Measurements from ENCODE around the gene LRRC7. TPM values are rescaled to one million over a fixed set of nuclear protein-coding genes. Genes with fewer than 3 reads are reported as not detected.

LRRC7 gene
- total RNA-seq, 1 donor from 2014 or later: not detected

GRCh38 chr1:70092526-70092925 is 524.8 kb downstream of the LRRC7 start:
- H3K4me3 Mint-ChIP-seq (ENCODE audit: low read depth): no peak overlapping the region
- H3K27me3 Mint-ChIP-seq (ENCODE audit: low read depth): peaks cover 4% of the 10 kb centered on the region
- H3K9me3 Mint-ChIP-seq: no peaks in the 10 kb centered on the region
- H3K4me1 Mint-ChIP-seq (ENCODE audit: low read depth): no peaks in the 10 kb centered on the region
- intact Hi-C loops (cut with micrococcal nuclease): no loop called here
- H3K27ac Mint-ChIP-seq: no peak overlapping the region
- DNase-seq (ENCODE audit: low spot score): no peak
- H3K36me3 Mint-ChIP-seq (ENCODE audit: low read depth): no peaks in the 10 kb centered on the region

GRCh38 chr1:70093250-70093975 is 525.7 kb downstream of the LRRC7 start:
- Mint-ChIP-seq H3K27me3 (ENCODE audit: low read depth) (peaks cover 4% of the 10 kb centered on the region), H3K4me1 (ENCODE audit: low read depth) (no peaks in the 10 kb centered on the region), H3K27ac (no peak overlapping the region), H3K9me3 (no peaks in the 10 kb centered on the region), H3K36me3 (ENCODE audit: low read depth) (no peaks in the 10 kb centered on the region), H3K4me3 (ENCODE audit: low read depth) (no peak overlapping the region)
- no peak for DNase-seq (ENCODE audit: low spot score)
- intact Hi-C loops (cut with micrococcal nuclease): no loop called here

- no peaks in the 10 kb centered on the region for H3K36me3 Mint-ChIP-seq (ENCODE audit: low read depth)
Observed at GRCh38 chr1:70101231-70101630, 533.5 kb downstream of the LRRC7 start.

GRCh38 chr1:70101774-70102173 is 534.1 kb downstream of the LRRC7 start:
- intact Hi-C loops (cut with micrococcal nuclease): no loop called here
- no peak overlapping the region for H3K27ac Mint-ChIP-seq
- DNase-seq (ENCODE audit: low spot score): no peak
- no peaks in the 10 kb centered on the region for H3K4me1 Mint-ChIP-seq (ENCODE audit: low read depth)
- H3K36me3 Mint-ChIP-seq (ENCODE audit: low read depth): no peaks in the 10 kb centered on the region
- no peaks in the 10 kb centered on the region for H3K27me3 Mint-ChIP-seq (ENCODE audit: low read depth)
- H3K4me3 Mint-ChIP-seq (ENCODE audit: low read depth): no peak overlapping the region
- no peaks in the 10 kb centered on the region for H3K9me3 Mint-ChIP-seq

More at GRCh38 chr1:70101231-70101630, 533.5 kb downstream of the LRRC7 start:
- Mint-ChIP-seq H3K4me1 (ENCODE audit: low read depth) (no peaks in the 10 kb centered on the region), H3K27ac (no peak overlapping the region), H3K4me3 (ENCODE audit: low read depth) (no peak overlapping the region), H3K27me3 (ENCODE audit: low read depth) (no peaks in the 10 kb centered on the region), H3K9me3 (no peaks in the 10 kb centered on the region)
- intact Hi-C loops (cut with micrococcal nuclease): no loop called here
- no peak for DNase-seq (ENCODE audit: low spot score)

- H3K9me3 Mint-ChIP-seq: no peaks in the 10 kb centered on the region
- H3K36me3 Mint-ChIP-seq (ENCODE audit: low read depth): no peaks in the 10 kb centered on the region
- H3K4me3 Mint-ChIP-seq (ENCODE audit: low read depth): no peak overlapping the region
- intact Hi-C loops (cut with micrococcal nuclease): no loop called here
- H3K27ac Mint-ChIP-seq: no peak overlapping the region
- DNase-seq (ENCODE audit: low spot score): no peak
- H3K4me1 Mint-ChIP-seq (ENCODE audit: low read depth): no peaks in the 10 kb centered on the region
- no peaks in the 10 kb centered on the region for H3K27me3 Mint-ChIP-seq (ENCODE audit: low read depth)
Observed at GRCh38 chr1:70103770-70104169, 536.0 kb downstream of the LRRC7 start.

- H3K27me3 Mint-ChIP-seq (ENCODE audit: low read depth): peaks cover 4% of the 10 kb centered on the region
- H3K4me1 Mint-ChIP-seq (ENCODE audit: low read depth): no peaks in the 10 kb centered on the region
Observed at GRCh38 chr1:70109241-70109640, 541.5 kb downstream of the LRRC7 start.

GRCh38 chr1:70112838-70113237 is 545.1 kb downstream of the LRRC7 start:
- no peak for DNase-seq (ENCODE audit: low spot score)
- no peaks in the 10 kb centered on the region for H3K36me3 Mint-ChIP-seq (ENCODE audit: low read depth)
- H3K27me3 Mint-ChIP-seq (ENCODE audit: low read depth): peaks cover 8% of the 10 kb centered on the region
- intact Hi-C loops (cut with micrococcal nuclease): no loop called here
- no peak overlapping the region for H3K27ac Mint-ChIP-seq
- no peak overlapping the region for H3K4me3 Mint-ChIP-seq (ENCODE audit: low read depth)
- no peaks in the 10 kb centered on the region for H3K9me3 Mint-ChIP-seq
- H3K4me1 Mint-ChIP-seq (ENCODE audit: low read depth): no peaks in the 10 kb centered on the region

More at GRCh38 chr1:70109241-70109640, 541.5 kb downstream of the LRRC7 start:
- intact Hi-C loops (cut with micrococcal nuclease): no loop called here
- H3K36me3 Mint-ChIP-seq (ENCODE audit: low read depth): no peaks in the 10 kb centered on the region
- no peak for DNase-seq (ENCODE audit: low spot score)
- no peaks in the 10 kb centered on the region for H3K9me3 Mint-ChIP-seq
- no peak overlapping the region for H3K27ac Mint-ChIP-seq
- no peak overlapping the region for H3K4me3 Mint-ChIP-seq (ENCODE audit: low read depth)

- H3K4me1 Mint-ChIP-seq (ENCODE audit: low read depth): no peaks in the 10 kb centered on the region
- no peak overlapping the region for H3K27ac Mint-ChIP-seq
- DNase-seq (ENCODE audit: low spot score): no peak
- no peak overlapping the region for H3K4me3 Mint-ChIP-seq (ENCODE audit: low read depth)
- peaks cover 16% of the 10 kb centered on the region for H3K27me3 Mint-ChIP-seq (ENCODE audit: low read depth)
- no peaks in the 10 kb centered on the region for H3K36me3 Mint-ChIP-seq (ENCODE audit: low read depth)
- intact Hi-C loops (cut with micrococcal nuclease): no loop called here
- H3K9me3 Mint-ChIP-seq: no peaks in the 10 kb centered on the region
Observed at GRCh38 chr1:70115315-70115714, 547.6 kb downstream of the LRRC7 start.

- H3K9me3 Mint-ChIP-seq: no peaks in the 10 kb centered on the region
- H3K27me3 Mint-ChIP-seq (ENCODE audit: low read depth): peaks cover 16% of the 10 kb centered on the region
- no peaks in the 10 kb centered on the region for H3K4me1 Mint-ChIP-seq (ENCODE audit: low read depth)
- H3K36me3 Mint-ChIP-seq (ENCODE audit: low read depth): no peaks in the 10 kb centered on the region
- H3K4me3 Mint-ChIP-seq (ENCODE audit: low read depth): no peak overlapping the region
- no peak overlapping the region for H3K27ac Mint-ChIP-seq
- intact Hi-C loops (cut with micrococcal nuclease): no loop called here
- DNase-seq (ENCODE audit: low spot score): no peak
Observed at GRCh38 chr1:70117046-70117445, 549.3 kb downstream of the LRRC7 start.

GRCh38 chr1:70134148-70134547 is 566.4 kb downstream of the LRRC7 start:
- H3K36me3 Mint-ChIP-seq (ENCODE audit: low read depth): no peaks in the 10 kb centered on the region
- DNase-seq (ENCODE audit: low spot score): no peak
- no peak overlapping the region for H3K27ac Mint-ChIP-seq
- no peaks in the 10 kb centered on the region for H3K4me1 Mint-ChIP-seq (ENCODE audit: low read depth)
- peaks cover 21% of the 10 kb centered on the region for H3K27me3 Mint-ChIP-seq (ENCODE audit: low read depth)
- no peaks in the 10 kb centered on the region for H3K9me3 Mint-ChIP-seq
- intact Hi-C loops (cut with micrococcal nuclease): loop anchor here (5.0 to 10.0 kb wide), 2 partner anchors 88 to 221 kb away; partner anchors contain the start of genes ANKRD13C and SRSF11
- no peak overlapping the region for H3K4me3 Mint-ChIP-seq (ENCODE audit: low read depth)

GRCh38 chr1:70140343-70140742 is 572.6 kb downstream of the LRRC7 start:
- Mint-ChIP-seq H3K4me1 (ENCODE audit: low read depth) (no peaks in the 10 kb centered on the region), H3K27me3 (ENCODE audit: low read depth) (peaks cover 10% of the 10 kb centered on the region), H3K36me3 (ENCODE audit: low read depth) (no peaks in the 10 kb centered on the region), H3K9me3 (no peaks in the 10 kb centered on the region), H3K27ac (no peak overlapping the region), H3K4me3 (ENCODE audit: low read depth) (no peak overlapping the region)
- intact Hi-C loops (cut with micrococcal nuclease): no loop called here
- DNase-seq (ENCODE audit: low spot score): no peak

- no peaks in the 10 kb centered on the region for H3K36me3 Mint-ChIP-seq (ENCODE audit: low read depth)
- H3K4me1 Mint-ChIP-seq (ENCODE audit: low read depth): no peaks in the 10 kb centered on the region
- no peak for DNase-seq (ENCODE audit: low spot score)
- intact Hi-C loops (cut with micrococcal nuclease): no loop called here
- no peaks in the 10 kb centered on the region for H3K9me3 Mint-ChIP-seq
- no peak overlapping the region for H3K27ac Mint-ChIP-seq
- peaks cover 4% of the 10 kb centered on the region for H3K27me3 Mint-ChIP-seq (ENCODE audit: low read depth)
- H3K4me3 Mint-ChIP-seq (ENCODE audit: low read depth): no peak overlapping the region
Observed at GRCh38 chr1:70140894-70141293, 573.2 kb downstream of the LRRC7 start.

- Mint-ChIP-seq H3K27ac (no peak overlapping the region), H3K36me3 (ENCODE audit: low read depth) (no peaks in the 10 kb centered on the region), H3K4me3 (ENCODE audit: low read depth) (no peak overlapping the region), H3K9me3 (no peaks in the 10 kb centered on the region), H3K4me1 (ENCODE audit: low read depth) (no peaks in the 10 kb centered on the region), H3K27me3 (ENCODE audit: low read depth) (peaks cover 3% of the 10 kb centered on the region)
- DNase-seq (ENCODE audit: low spot score): no peak
- intact Hi-C loops (cut with micrococcal nuclease): no loop called here
Observed at GRCh38 chr1:70142075-70142474, 574.4 kb downstream of the LRRC7 start.

Measured in activated T-helper 2 cell treated with anti-CD3 and anti-CD28 coated beads, Interferon-gamma antibody, Interleukin-2, Interleukin-4, amounts not matched to agents 10 μg/mL and 5 μg/mL and 100 μg/mL, durations not matched to agents 14 hours and 24 hours and 36 hours (primary cell).